H9 (cell line): ENCODE results near the gene FZD2. TPM values are rescaled to one million over a fixed set of nuclear protein-coding genes. Genes with fewer than 3 reads are reported as not detected.

ENCODE experiments used
- DNase-seq: peaks from one replicate; pipeline ENCODE4 v3.0.0-alpha.2; 2017
- H2AFZ ChIP-seq: one replicate; pipeline ENCODE4 v1.6.1; 2013; ENCODE audit warnings: mild to moderate bottlenecking, low read length, control low read depth, moderate library complexity
- H2AK5ac ChIP-seq: 2 replicates; pipeline ENCODE4 v1.6.1; 2013; ENCODE audit warnings: low read length, control low read depth, mixed read lengths; ENCODE audit not compliant: insufficient read length
- H2BK120ac ChIP-seq: one replicate; pipeline ENCODE4 v1.6.1; 2013; ENCODE audit warnings: low read depth, mild to moderate bottlenecking, low read length, control low read depth, inconsistent platforms; ENCODE audit not compliant: poor library complexity, severe bottlenecking
- H2BK12ac ChIP-seq: 2 replicates; pipeline ENCODE4 v1.6.1; 2013; ENCODE audit warnings: low read length, control low read depth, mixed read lengths, low read depth; ENCODE audit not compliant: insufficient read length
- H2BK15ac ChIP-seq: 2 replicates; pipeline ENCODE4 v1.6.1; 2013; ENCODE audit warnings: low read depth, low read length, control low read depth
- H2BK20ac ChIP-seq: one replicate; pipeline ENCODE4 v1.6.1; 2013; ENCODE audit warnings: low read depth, mild to moderate bottlenecking, low read length, control low read depth, inconsistent platforms; ENCODE audit not compliant: poor library complexity, severe bottlenecking
- H2BK5ac ChIP-seq: 2 replicates; pipeline ENCODE4 v1.6.1; 2013; ENCODE audit warnings: low read length, control low read depth, mixed read lengths; ENCODE audit not compliant: insufficient read length
- H3K14ac ChIP-seq: 2 replicates; pipeline ENCODE4 v1.6.1; 2013; ENCODE audit warnings: low read length, control low read depth; ENCODE audit not compliant: insufficient read depth
- H3K18ac ChIP-seq: 2 replicates; pipeline ENCODE4 v1.6.1; 2013; ENCODE audit warnings: low read depth, mild to moderate bottlenecking, mixed read lengths, low read length, control low read depth; ENCODE audit not compliant: insufficient read length
- H3K23ac ChIP-seq: 2 replicates; pipeline ENCODE4 v1.6.1; 2013; ENCODE audit warnings: low read length, control low read depth, mixed read lengths, low read depth; ENCODE audit not compliant: insufficient read length
- H3K23me2 ChIP-seq: 2 replicates; pipeline ENCODE4 v1.6.1; 2013; ENCODE audit warnings: low read depth, mild to moderate bottlenecking, mixed read lengths, low read length, control low read depth; ENCODE audit not compliant: insufficient read length, poor library complexity, severe bottlenecking
- H3K27ac ChIP-seq: 2 replicates; pipeline ENCODE4 v1.5.1; 2013; ENCODE audit warnings: low read length, control low read depth, mixed read lengths, low read depth; ENCODE audit not compliant: insufficient read length
- H3K27me3 ChIP-seq: 2 replicates; pipeline ENCODE4 v1.6.1; 2013; ENCODE audit warnings: low read length, control low read depth, inconsistent platforms; ENCODE audit not compliant: insufficient read depth
- H3K4ac ChIP-seq: 2 replicates; pipeline ENCODE4 v1.6.1; 2013; ENCODE audit warnings: low read depth, mild to moderate bottlenecking, control low read depth, inconsistent platforms, low read length, moderate library complexity
- H3K4me1 ChIP-seq: 2 replicates; pipeline ENCODE4 v1.6.1; 2013; ENCODE audit warnings: low read length, control low read depth, inconsistent platforms; ENCODE audit not compliant: insufficient read depth
- H3K4me2 ChIP-seq: 2 replicates; pipeline ENCODE4 v1.6.1; 2013; ENCODE audit warnings: low read length, control low read depth, mixed read lengths; ENCODE audit not compliant: insufficient read length, insufficient read depth
- H3K56ac ChIP-seq: 2 replicates; pipeline ENCODE4 v1.6.1; 2013; ENCODE audit warnings: low read depth, mild to moderate bottlenecking, mixed read lengths, low read length, control low read depth; ENCODE audit not compliant: insufficient read length
- H3K79me1 ChIP-seq: 2 replicates; pipeline ENCODE4 v1.6.1; 2013; ENCODE audit warnings: low read depth, mild to moderate bottlenecking, moderate library complexity, low read length, control low read depth, inconsistent platforms; ENCODE audit not compliant: insufficient read depth, poor library complexity, severe bottlenecking
- H3K79me2 ChIP-seq: 2 replicates; pipeline ENCODE4 v1.6.1; 2013; ENCODE audit warnings: low read length, control low read depth, inconsistent platforms; ENCODE audit not compliant: insufficient read depth
- H3K9ac ChIP-seq: 2 replicates; pipeline ENCODE4 v1.6.1; 2013; ENCODE audit warnings: low read length, control low read depth, mixed read lengths; ENCODE audit not compliant: insufficient read length; ENCODE audit errors: extremely low read depth
- H3K9me3 ChIP-seq: one replicate; pipeline ENCODE4 v1.6.1; 2013; ENCODE audit warnings: low read depth, low read length, inconsistent platforms; ENCODE audit not compliant: control insufficient read depth
- H3T11ph ChIP-seq: one replicate; pipeline ENCODE4 v1.6.1; 2013; ENCODE audit warnings: mild to moderate bottlenecking, low read length, control low read depth, inconsistent platforms
- H4K20me1 ChIP-seq: one replicate; pipeline ENCODE4 v1.6.1; 2013; ENCODE audit not compliant: control insufficient read depth, insufficient read length, insufficient read depth
- H4K5ac ChIP-seq: 2 replicates; pipeline ENCODE4 v1.6.1; 2013; ENCODE audit warnings: low read depth, mild to moderate bottlenecking, mixed read lengths, low read length, control low read depth; ENCODE audit not compliant: insufficient read length
- H4K8ac ChIP-seq: replicated peaks from 2 replicates; pipeline ENCODE4 v1.6.1; 2013; ENCODE audit warnings: low read length, control low read depth, mixed read lengths, low read depth; ENCODE audit not compliant: insufficient read length
- H4K91ac ChIP-seq: 2 replicates; pipeline ENCODE4 v1.6.1; 2013; ENCODE audit warnings: low read depth, mild to moderate bottlenecking, moderate library complexity, mixed read lengths, low read length, control low read depth; ENCODE audit not compliant: insufficient read length
- H3K27ac Mint-ChIP-seq, 3 experiments: 2 replicates in 2 of 3; 3 replicates in 1 of 3; pipeline ENCODE4 v1.8.0; 2020 to 2021; ENCODE audit warnings: mixed read lengths in 3 of 3, mild to moderate bottlenecking in 1 of 3, moderate library complexity in 1 of 3
- H3K27me3 Mint-ChIP-seq: 2 replicates; pipeline ENCODE4 v1.8.0; 2021; ENCODE audit warnings: low read depth, mild to moderate bottlenecking, moderate library complexity, mixed read lengths
- H3K36me3 Mint-ChIP-seq, 3 experiments: 2 replicates in 2 of 3; 3 replicates in 1 of 3; pipeline ENCODE4 v1.8.0; 2020 to 2021; ENCODE audit warnings: low read depth in 3 of 3, mixed read lengths in 3 of 3; ENCODE audit not compliant: insufficient read depth in 1 of 3
- H3K4me1 Mint-ChIP-seq, 2 experiments: 2 replicates each; pipeline ENCODE4 v1.8.0; 2020; ENCODE audit warnings: mixed read lengths in 2 of 2
- H3K4me3 Mint-ChIP-seq, 2 experiments: 2 replicates in 1 of 2; 3 replicates in 1 of 2; pipeline ENCODE4 v1.8.0; 2020 to 2021; ENCODE audit warnings: mild to moderate bottlenecking in 2 of 2, mixed read lengths in 2 of 2, moderate library complexity in 1 of 2
- H3K9me3 Mint-ChIP-seq, 2 experiments: 2 replicates in 1 of 2; 3 replicates in 1 of 2; pipeline ENCODE4 v1.8.0; 2020; ENCODE audit warnings: mild to moderate bottlenecking in 2 of 2, mixed read lengths in 2 of 2, moderate library complexity in 1 of 2
- CTCF ChIP-seq: fragments of 200-600 bp; sonication (generic); conservative IDR thresholded peaks from 3 replicates; pipeline ENCODE4 v1.8.0; 2021; ENCODE audit warnings: antibody characterized with exemption, mild to moderate bottlenecking
- WGBS: extraction: QIAGEN DNeasy Blood & Tissue Kit; methylation state at CpG from one replicate; pipeline ENCODE4 v1.1.7; 2013; ENCODE audit warnings: missing lambda C conversion rate, low lambda C conversion rate, mixed read lengths; ENCODE audit not compliant: insufficient read length; ENCODE audit errors: extremely low coverage; 5-methylcytosine and 5-hydroxymethylcytosine counted together
- total RNA-seq: library from RNA; stranded (reverse); gene quantifications from 2 replicates; pipeline ENCODE4 v1.2.1, GENCODE V29; 2021

Gene FZD2
- total RNA-seq, 1 experiment from 2014 or later: 18.2 TPM

DNA sequence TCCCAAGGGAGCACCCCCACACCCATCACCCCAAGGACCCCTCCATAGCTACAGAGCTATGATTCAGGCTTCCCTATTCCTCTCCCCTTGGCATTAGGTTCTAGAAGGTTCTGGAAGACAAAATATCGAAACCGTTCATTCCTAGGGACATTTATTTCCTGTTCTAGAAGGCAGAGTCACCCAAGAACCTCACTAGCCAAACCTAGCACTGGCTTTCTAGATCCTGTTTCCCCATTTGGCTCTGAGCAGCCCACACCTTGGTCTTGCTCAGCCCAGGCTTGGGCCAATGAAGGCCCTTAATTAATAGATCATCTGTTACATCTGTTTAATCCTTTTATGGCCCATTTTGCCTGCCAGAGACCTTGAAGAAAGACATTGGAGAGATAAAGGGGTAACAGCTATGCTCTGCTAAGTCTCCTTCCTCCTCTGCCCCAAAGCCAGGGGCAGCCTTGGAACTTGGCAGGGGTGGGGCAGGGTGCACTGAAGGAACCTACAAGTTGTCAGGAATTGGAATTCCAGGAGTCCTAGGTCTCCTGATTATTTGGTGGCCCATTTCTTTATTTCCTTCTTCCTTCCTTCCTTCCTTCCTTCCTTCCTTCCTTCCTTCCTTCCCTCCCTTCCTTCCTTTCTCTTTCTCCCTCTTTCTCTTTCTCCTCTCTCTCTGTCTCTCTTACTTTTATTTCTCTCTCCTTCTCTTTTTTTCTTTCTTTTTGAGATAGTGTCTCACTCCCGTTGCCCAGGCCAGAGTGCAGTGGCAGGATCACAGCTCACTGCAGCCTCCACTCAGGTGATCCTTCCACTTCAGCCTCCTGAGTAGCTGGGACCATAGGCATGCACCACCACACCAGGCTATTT lies 8.7 kb upstream of the FZD2 start:
- peaks cover 0 to 6% (median 4%) of the 10 kb centered on the region in 3 experiments; a peak in 4 of 7 replicates for H3K36me3 Mint-ChIP-seq
- peak overlapping the region in 2 of 3 experiments; percentile 52; a peak in 2 of 7 replicates for H3K27ac Mint-ChIP-seq
- peaks cover 86% of the 10 kb centered on the region for H3K27me3 Mint-ChIP-seq
- H3K18ac ChIP-seq: no peak overlapping the region
- H3K79me2 ChIP-seq: no peaks in the 10 kb centered on the region
- H3K4me1 ChIP-seq: peaks cover 22% of the 10 kb centered on the region
- no peak overlapping the region for H2AK5ac ChIP-seq
- H2BK5ac ChIP-seq: no peak overlapping the region
- whole genome bisulfite sequencing: no CpG with 5 or more reads among the region's 3 CpGs
- no peak overlapping the region for H3K4me2 ChIP-seq
- H3K56ac ChIP-seq: no peak overlapping the region
- H3T11ph ChIP-seq: no peak overlapping the region
- H2BK20ac ChIP-seq: no peak overlapping the region
- peaks cover 2 to 5% of the 10 kb centered on the region in 2 experiments; a peak in 3 of 5 replicates for H3K9me3 Mint-ChIP-seq
- H3K27me3 ChIP-seq: peaks cover 21% of the 10 kb centered on the region; the same call in 1 of the 2 replicates
- no peaks in the 10 kb centered on the region for H4K20me1 ChIP-seq
- no peak overlapping the region for H2BK15ac ChIP-seq
- no peaks in the 10 kb centered on the region for H3K79me1 ChIP-seq
- no peak overlapping the region for H3K14ac ChIP-seq
- no peak overlapping the region for H2BK12ac ChIP-seq
- H3K9me3 ChIP-seq: no peaks in the 10 kb centered on the region
- H4K5ac ChIP-seq: no peak overlapping the region
- H4K8ac ChIP-seq: no peak overlapping the region
- H3K27ac ChIP-seq: no peak overlapping the region
- H3K4me1 Mint-ChIP-seq: peaks cover 69 to 74% of the 10 kb centered on the region in 2 experiments
- H4K91ac ChIP-seq: no peak overlapping the region
- H3K23me2 ChIP-seq: no peaks in the 10 kb centered on the region
- H2AFZ ChIP-seq: no peak overlapping the region
- H3K4me3 Mint-ChIP-seq: peak overlapping the region in 1 of 2 experiments; percentile 22; a peak in 1 of 5 replicates
- no peak for DNase-seq
- no peak overlapping the region for H3K4ac ChIP-seq
- H2BK120ac ChIP-seq: no peak overlapping the region
- no peak for TF ChIP-seq CTCF
- H3K23ac ChIP-seq: no peak overlapping the region
- no peak overlapping the region for H3K9ac ChIP-seq
